Cardiac muscle cell (in vitro differentiated cells and primary cell): ENCODE data around the gene RAD54L2. TPM values are rescaled to one million over a fixed set of nuclear protein-coding genes. Genes with fewer than 3 reads are reported as not detected.

Experiments used
- polyA plus RNA-seq: library from polyadenylated mRNA; unstranded; fragments of >200 nt; fragmentation: Nextera tagmentation; extraction: Ambion mirVana; gene quantifications from 2 replicates; pipeline ENCODE4 v1.2.1, GENCODE V29; 2016
- total RNA-seq: library from RNA; depleted of rRNA; stranded (reverse); fragments of >200 nt; gene quantifications from 2 replicates; pipeline ENCODE4 v1.2.3, GENCODE V29; 2016

RAD54L2 gene
- total and polyA plus RNA-seq, 2 experiments from 2014 or later: 19.5 to 22.0 TPM

Other genes with a start within 250 kb of the RAD54L2 start
- gene MANF, start 153.4 kb upstream of the RAD54L2 start, total RNA-seq: 55.6 and 180 TPM in 2 replicates
- 66.9 and 163 TPM in 2 replicates for gene MANF, start 153.4 kb upstream of the RAD54L2 start, polyA plus RNA-seq
- gene RBM15B, start 147.4 kb upstream of the RAD54L2 start, total RNA-seq: 44.1 and 55.8 TPM in 2 replicates
- gene RBM15B, start 147.4 kb upstream of the RAD54L2 start, polyA plus RNA-seq: 37.9 and 49.2 TPM in 2 replicates
- 9.7 and 12.3 TPM in 2 replicates for gene DCAF1, start 38.7 kb upstream of the RAD54L2 start, total RNA-seq
- 5.9 and 10.1 TPM in 2 replicates for gene DCAF1, start 38.7 kb upstream of the RAD54L2 start, polyA plus RNA-seq
- 74.1 and 95.1 TPM in 2 replicates for gene TEX264, start 132.5 kb downstream of the RAD54L2 start, total RNA-seq
- gene TEX264, start 132.5 kb downstream of the RAD54L2 start, polyA plus RNA-seq: 71.9 and 83.9 TPM in 2 replicates
- gene GRM2, start 168.3 kb downstream of the RAD54L2 start, total RNA-seq: 0.56 and 0.69 TPM in 2 replicates
- 0.39 TPM in 1 of 2 replicates, not detected in the other for gene GRM2, start 168.3 kb downstream of the RAD54L2 start, polyA plus RNA-seq
- gene IQCF6, start 240.5 kb downstream of the RAD54L2 start, total RNA-seq: not detected in 2 replicates
- gene IQCF6, start 240.5 kb downstream of the RAD54L2 start, polyA plus RNA-seq: not detected in 2 replicates